Stimulated activated naive CD8-positive, alpha-beta T cell treated with anti-CD3 and anti-CD28 coated beads, Interleukin-15, amount 100 ng/mL, for 72 hours (primary cell): ENCODE measurements around the gene PTGR3.
A peak's percentile ranks its signal among the peaks of the same experiment; 100 is the strongest.
"Not testable (repeated sequence)": the region's sequence is repeated elsewhere in the genome, so short reads cannot be mapped to it uniquely, and the experiment has no call there.

Experiments used
- ATAC-seq: fragments of 150-1000 bp; cut with Tn5 transposase; 2 replicates; pipeline ENCODE4 v1.10.0; 2021; ENCODE audit warnings: mild to moderate bottlenecking, moderate library complexity
- DNase-seq, 2 donors: peaks; one replicate each; pipeline ENCODE4 v3.0.0; 2021 to 2022
- H3K27ac Mint-ChIP-seq, 2 donors: one replicate each; pipeline ENCODE4 v1.8.0; 2022; ENCODE audit warnings: mild to moderate bottlenecking in 2 of 2, mixed read lengths in 2 of 2, moderate library complexity in 2 of 2
- H3K27me3 Mint-ChIP-seq: one replicate; pipeline ENCODE4 v1.8.0; 2022; ENCODE audit warnings: mixed read lengths
- H3K4me1 Mint-ChIP-seq: one replicate; pipeline ENCODE4 v1.8.0; 2022; ENCODE audit warnings: mild to moderate bottlenecking, mixed read lengths
- H3K4me3 Mint-ChIP-seq, 2 donors: one replicate each; pipeline ENCODE4 v1.8.0; 2022; ENCODE audit warnings: mild to moderate bottlenecking in 2 of 2, mixed read lengths in 2 of 2, moderate library complexity in 1 of 2
- H3K9me3 Mint-ChIP-seq, 2 donors: one replicate each; pipeline ENCODE4 v1.8.0; 2022; ENCODE audit warnings: mixed read lengths in 2 of 2

PTGR3 gene

GRCh38 chr18:75204732-75205513 lies 4.0 kb downstream of the PTGR3 start:
- Mint-ChIP-seq H3K27ac (peak overlapping the region in 1 of 2 donors; percentile 63), H3K4me3 (peak overlapping the region; percentile 76 to 86), H3K9me3 (no peaks in the 10 kb centered on the region), H3K27me3 (peaks cover 33% of the 10 kb centered on the region), H3K4me1 (peaks cover 52% of the 10 kb centered on the region)
- DNase-seq (no peak), ATAC-seq (no peak)

GRCh38 chr18:75204269-75204731 lies 4.6 kb downstream of the PTGR3 start:
- Mint-ChIP-seq H3K4me1 (peaks cover 58% of the 10 kb centered on the region), H3K9me3 (no peaks in the 10 kb centered on the region), H3K4me3 (peak overlapping the region in 1 of 2 donors; percentile 86), H3K27me3 (peaks cover 33% of the 10 kb centered on the region), H3K27ac (no peak overlapping the region)
- no peak for DNase-seq
- ATAC-seq: no peak

GRCh38 chr18:75203416-75204268 lies 5.3 kb downstream of the PTGR3 start:
- Mint-ChIP-seq H3K9me3 (no peaks in the 10 kb centered on the region), H3K4me3 (peak overlapping the region in 1 of 2 donors; percentile 86), H3K27ac (no peak overlapping the region), H3K27me3 (peaks cover 33% of the 10 kb centered on the region), H3K4me1 (peaks cover 58% of the 10 kb centered on the region)
- no peak for ATAC-seq
- DNase-seq: no peak

GRCh38 chr18:75202696-75203365 lies 6.1 kb downstream of the PTGR3 start:
- H3K27ac Mint-ChIP-seq: no peak overlapping the region
- DNase-seq: no peak
- ATAC-seq: no peak
- no peaks in the 10 kb centered on the region for H3K9me3 Mint-ChIP-seq
- peaks cover 59% of the 10 kb centered on the region for H3K4me1 Mint-ChIP-seq
- peaks cover 32% of the 10 kb centered on the region for H3K27me3 Mint-ChIP-seq
- no peak overlapping the region for H3K4me3 Mint-ChIP-seq

- no peak for DNase-seq
- Mint-ChIP-seq H3K4me1 (peaks cover 47% of the 10 kb centered on the region), H3K27ac (no peak overlapping the region), H3K27me3 (peaks cover 19% of the 10 kb centered on the region), H3K9me3 (no peaks in the 10 kb centered on the region), H3K4me3 (no peak overlapping the region)
- no peak for ATAC-seq
Measured at GRCh38 chr18:75201282-75202270, 7.4 kb downstream of the PTGR3 start.

- DNase-seq: no peak
- H3K27ac Mint-ChIP-seq: peak overlapping the region; percentile 12 to 14
- H3K4me1 Mint-ChIP-seq: peaks cover 39% of the 10 kb centered on the region
- no peak overlapping the region for H3K4me3 Mint-ChIP-seq
- H3K27me3 Mint-ChIP-seq: peaks cover 11% of the 10 kb centered on the region
- H3K9me3 Mint-ChIP-seq: no peaks in the 10 kb centered on the region
- no peak for ATAC-seq
Measured at GRCh38 chr18:75200605-75201280, 8.2 kb downstream of the PTGR3 start.

GRCh38 chr18:75200071-75200470 lies 8.9 kb downstream of the PTGR3 start:
- Mint-ChIP-seq H3K27me3 (peaks cover 4% of the 10 kb centered on the region), H3K4me3 (no peak overlapping the region), H3K27ac (no peak overlapping the region), H3K4me1 (peaks cover 32% of the 10 kb centered on the region), H3K9me3 (no peaks in the 10 kb centered on the region)
- DNase-seq (no peak), ATAC-seq (no peak)

GRCh38 chr18:75199327-75199726 lies 9.6 kb downstream of the PTGR3 start:
- H3K27me3 Mint-ChIP-seq: no peaks in the 10 kb centered on the region
- H3K27ac Mint-ChIP-seq: no peak overlapping the region
- no peak for ATAC-seq
- no peak overlapping the region for H3K4me3 Mint-ChIP-seq
- H3K4me1 Mint-ChIP-seq: peaks cover 28% of the 10 kb centered on the region
- DNase-seq: no peak
- no peaks in the 10 kb centered on the region for H3K9me3 Mint-ChIP-seq

GRCh38 chr18:75198036-75198435 lies 10.9 kb downstream of the PTGR3 start:
- Mint-ChIP-seq H3K27ac (no peak overlapping the region), H3K4me3 (no peak overlapping the region), H3K4me1 (peaks cover 28% of the 10 kb centered on the region), H3K27me3 (no peaks in the 10 kb centered on the region), H3K9me3 (no peaks in the 10 kb centered on the region)
- ATAC-seq (no peak), DNase-seq (no peak)

- H3K9me3 Mint-ChIP-seq: peaks cover 0 to 3% of the 10 kb centered on the region in 2 donors
- H3K27ac Mint-ChIP-seq: no peak overlapping the region
- ATAC-seq (no peak), DNase-seq (no peak)
- H3K4me3 Mint-ChIP-seq: no peak overlapping the region
- no peaks in the 10 kb centered on the region for H3K27me3 Mint-ChIP-seq
- H3K4me1 Mint-ChIP-seq: peaks cover under 1% of the 10 kb centered on the region
Measured at GRCh38 chr18:75192899-75193298, 16.0 kb downstream of the PTGR3 start.

GRCh38 chr18:75189696-75190095 lies 19.2 kb downstream of the PTGR3 start:
- H3K9me3 Mint-ChIP-seq: peaks cover 0 to 11% of the 10 kb centered on the region in 2 donors
- H3K27me3 Mint-ChIP-seq: no peaks in the 10 kb centered on the region
- no peak overlapping the region for H3K27ac Mint-ChIP-seq
- ATAC-seq: no peak
- H3K4me3 Mint-ChIP-seq: no peak overlapping the region
- DNase-seq: no peak
- no peaks in the 10 kb centered on the region for H3K4me1 Mint-ChIP-seq

- not testable (repeated sequence) for H3K27ac Mint-ChIP-seq, H3K4me1 Mint-ChIP-seq, H3K4me3 Mint-ChIP-seq, H3K27me3 Mint-ChIP-seq, ATAC-seq, DNase-seq
- peaks cover 0 to 11% of the 10 kb centered on the region in 2 donors for H3K9me3 Mint-ChIP-seq
Measured at GRCh38 chr18:75187702-75188101, 21.2 kb downstream of the PTGR3 start.

- Mint-ChIP-seq H3K4me3 (no peak overlapping the region), H3K27me3 (no peaks in the 10 kb centered on the region), H3K27ac (no peak overlapping the region), H3K9me3 (peaks cover 0 to 11% of the 10 kb centered on the region in 2 donors), H3K4me1 (no peaks in the 10 kb centered on the region)
- DNase-seq (no peak), ATAC-seq (no peak)
Measured at GRCh38 chr18:75185460-75185859, 23.5 kb downstream of the PTGR3 start.

GRCh38 chr18:75183973-75184493 lies 24.9 kb downstream of the PTGR3 start:
- Mint-ChIP-seq H3K27me3 (no peaks in the 10 kb centered on the region), H3K4me3 (no peak overlapping the region), H3K9me3 (peaks cover 0 to 11% of the 10 kb centered on the region in 2 donors), H3K4me1 (no peaks in the 10 kb centered on the region), H3K27ac (no peak overlapping the region)
- ATAC-seq: no peak
- DNase-seq: no peak
